CD4-positive, CD25-positive, alpha-beta regulatory T cell (primary cell): Measurements from ENCODE around the gene NR1I2. TPM values are rescaled to one million over a fixed set of nuclear protein-coding genes. Genes with fewer than 3 reads are reported as not detected.

Source experiments
- ATAC-seq, 2 donors: fragments of 150-1000 bp; cut with Tn5 transposase; one replicate each; pipeline ENCODE4 v1.10.0; 2021; ENCODE audit warnings: low read depth in 2 of 2, moderate number of reproducible peaks in 2 of 2, moderate library complexity in 1 of 2
- DNase-seq, 3 donors: peaks; one replicate each; pipeline versions ENCODE4 v3.0.0 to v3.0.0-alpha.2; 2012 to 2022; ENCODE audit warnings: mixed read lengths in 1 of 3
- H3K27ac ChIP-seq: one replicate; pipeline ENCODE4 v1.7.0; 2013; ENCODE audit warnings: mild to moderate bottlenecking, low read length; ENCODE audit not compliant: insufficient read depth, poor library complexity, severe bottlenecking
- H3K27me3 ChIP-seq: one replicate; pipeline ENCODE4 v1.7.0; 2013; ENCODE audit warnings: low read length; ENCODE audit not compliant: control insufficient read depth, insufficient read depth
- H3K36me3 ChIP-seq: one replicate; pipeline ENCODE4 v1.7.0; 2013; ENCODE audit warnings: mild to moderate bottlenecking, low read length, moderate library complexity; ENCODE audit not compliant: control insufficient read depth, insufficient read depth
- H3K4me1 ChIP-seq: 2 replicates; pipeline ENCODE4 v1.7.0; 2013; ENCODE audit warnings: mild to moderate bottlenecking, low read length; ENCODE audit not compliant: insufficient read depth, control insufficient read depth, poor library complexity, severe bottlenecking
- H3K4me3 ChIP-seq: one replicate; pipeline ENCODE4 v1.7.0; 2013; ENCODE audit warnings: low read depth, mild to moderate bottlenecking, low read length, moderate library complexity
- H3K9me3 ChIP-seq, 2 experiments: 1 replicate in 1 of 2; 2 replicates in 1 of 2; pipeline ENCODE4 v1.7.0; 2013; ENCODE audit warnings: low read length in 2 of 2, mild to moderate bottlenecking in 1 of 2, moderate library complexity in 1 of 2; ENCODE audit not compliant: control insufficient read depth in 2 of 2
- H3K27ac Mint-ChIP-seq, 3 donors: one replicate each; pipeline ENCODE4 v1.8.0; 2020 to 2022; ENCODE audit warnings: mild to moderate bottlenecking in 3 of 3, mixed read lengths in 3 of 3, moderate library complexity in 2 of 3
- H3K27me3 Mint-ChIP-seq: one replicate; pipeline ENCODE4 v1.8.0; 2022; ENCODE audit warnings: mild to moderate bottlenecking, mixed read lengths
- H3K36me3 Mint-ChIP-seq: one replicate; pipeline ENCODE4 v1.8.0; 2020; ENCODE audit warnings: mixed read lengths
- H3K4me1 Mint-ChIP-seq, 4 donors: one replicate each; pipeline ENCODE4 v1.8.0; 2020 to 2022; ENCODE audit warnings: mixed read lengths in 4 of 4, mild to moderate bottlenecking in 1 of 4
- H3K4me3 Mint-ChIP-seq, 4 donors: one replicate each; pipeline ENCODE4 v1.8.0; 2020 to 2022; ENCODE audit warnings: mild to moderate bottlenecking in 4 of 4, mixed read lengths in 4 of 4, moderate library complexity in 3 of 4
- H3K9me3 Mint-ChIP-seq, 7 donors: one replicate each; pipeline ENCODE4 v1.8.0; 2020 to 2022; ENCODE audit warnings: mixed read lengths in 7 of 7, mild to moderate bottlenecking in 3 of 7, moderate library complexity in 2 of 7
- polyA plus RNA-seq, 4 donors: library from polyadenylated mRNA; unstranded; fragments of 300-500 nt; fragmentation: Illumina TruSeq; gene quantifications; one replicate each; pipeline ENCODE4 v1.2.3, GENCODE V29; 2021
- total RNA-seq: library from RNA; stranded (reverse); gene quantifications from one replicate; pipeline ENCODE4 v1.2.3, GENCODE V29; 2022

The NR1I2 gene
- total and polyA plus RNA-seq, 5 donors from 2014 or later: 0.06 to 0.72 (median 0.24) TPM; not detected in 1

GRCh38 chr3:119795849-119796248, 13.9 kb downstream of the NR1I2 start:
- Mint-ChIP-seq H3K36me3 (no peaks in the 10 kb centered on the region), H3K9me3 (peaks cover 0 to 4% (median 0%) of the 10 kb centered on the region in 7 donors), H3K4me1 (no peaks in the 10 kb centered on the region), H3K27ac (no peak overlapping the region), H3K4me3 (no peak overlapping the region), H3K27me3 (peaks cover 14% of the 10 kb centered on the region)
- Histone ChIP-seq H3K4me3 (no peak overlapping the region), H3K27ac (no peak overlapping the region), H3K4me1 (no peaks in the 10 kb centered on the region), H3K36me3 (no peaks in the 10 kb centered on the region), H3K9me3 (no peaks in the 10 kb centered on the region), H3K27me3 (peaks cover 5% of the 10 kb centered on the region)
- no peak for DNase-seq
- no peak for ATAC-seq

GRCh38 chr3:119796368-119796767, 14.5 kb downstream of the NR1I2 start:
- no peak overlapping the region for H3K4me3 Mint-ChIP-seq
- no peaks in the 10 kb centered on the region for H3K4me1 Mint-ChIP-seq
- Histone ChIP-seq H3K27me3 (peaks cover 5% of the 10 kb centered on the region), H3K36me3 (no peaks in the 10 kb centered on the region), H3K4me1 (no peaks in the 10 kb centered on the region), H3K4me3 (no peak overlapping the region), H3K9me3 (no peaks in the 10 kb centered on the region), H3K27ac (no peak overlapping the region)
- H3K27me3 Mint-ChIP-seq: peaks cover 15% of the 10 kb centered on the region
- no peak for DNase-seq
- no peaks in the 10 kb centered on the region for H3K36me3 Mint-ChIP-seq
- no peak for ATAC-seq
- peaks cover 0 to 4% (median 0%) of the 10 kb centered on the region in 7 donors for H3K9me3 Mint-ChIP-seq
- H3K27ac Mint-ChIP-seq: no peak overlapping the region

- no peaks in the 10 kb centered on the region for H3K36me3 Mint-ChIP-seq
- no peaks in the 10 kb centered on the region for H3K9me3 ChIP-seq
- H3K4me1 Mint-ChIP-seq: no peaks in the 10 kb centered on the region
- no peak for ATAC-seq
- DNase-seq: no peak
- H3K27ac Mint-ChIP-seq: no peak overlapping the region
- H3K9me3 Mint-ChIP-seq: peaks cover 0 to 4% (median 0%) of the 10 kb centered on the region in 7 donors
- H3K27me3 Mint-ChIP-seq: peaks cover 19% of the 10 kb centered on the region
- H3K4me3 ChIP-seq: no peak overlapping the region
- no peaks in the 10 kb centered on the region for H3K36me3 ChIP-seq
- H3K27me3 ChIP-seq: peaks cover 5% of the 10 kb centered on the region
- no peak overlapping the region for H3K4me3 Mint-ChIP-seq
- no peaks in the 10 kb centered on the region for H3K4me1 ChIP-seq
- no peak overlapping the region for H3K27ac ChIP-seq
Observed at GRCh38 chr3:119796785-119797184, 14.9 kb downstream of the NR1I2 start.

- Histone ChIP-seq H3K36me3 (no peaks in the 10 kb centered on the region), H3K9me3 (no peaks in the 10 kb centered on the region), H3K27me3 (peaks cover 4% of the 10 kb centered on the region), H3K27ac (no peak overlapping the region), H3K4me1 (no peaks in the 10 kb centered on the region), H3K4me3 (no peak overlapping the region)
- no peak overlapping the region for H3K27ac Mint-ChIP-seq
- peaks cover 0 to 6% (median 0%) of the 10 kb centered on the region in 7 donors for H3K9me3 Mint-ChIP-seq
- peaks cover 24% of the 10 kb centered on the region for H3K27me3 Mint-ChIP-seq
- H3K4me1 Mint-ChIP-seq: peaks cover 0 to 7% (median 0%) of the 10 kb centered on the region in 4 donors
- ATAC-seq (no peak), DNase-seq (no peak)
- H3K36me3 Mint-ChIP-seq: no peaks in the 10 kb centered on the region
- no peak overlapping the region for H3K4me3 Mint-ChIP-seq
Observed at GRCh38 chr3:119800844-119801243, 18.9 kb downstream of the NR1I2 start.

- Histone ChIP-seq H3K27me3 (no peaks in the 10 kb centered on the region), H3K36me3 (no peaks in the 10 kb centered on the region), H3K27ac (no peak overlapping the region), H3K9me3 (no peaks in the 10 kb centered on the region), H3K4me1 (peaks cover 12% of the 10 kb centered on the region), H3K4me3 (no peak overlapping the region)
- peaks cover 7% of the 10 kb centered on the region for H3K27me3 Mint-ChIP-seq
- H3K27ac Mint-ChIP-seq: peak overlapping the region in 2 of 3 donors; percentile 20 to 38
- DNase-seq (no peak), ATAC-seq (no peak)
- peaks cover 0 to 14% (median 10%) of the 10 kb centered on the region in 4 donors for H3K4me1 Mint-ChIP-seq
- peaks cover 0 to 4% (median 0%) of the 10 kb centered on the region in 7 donors for H3K9me3 Mint-ChIP-seq
- no peaks in the 10 kb centered on the region for H3K36me3 Mint-ChIP-seq
- H3K4me3 Mint-ChIP-seq: peak overlapping the region; percentile 50 to 81 (median 62)
Observed at GRCh38 chr3:119808244-119808643, 26.3 kb downstream of the NR1I2 start.

- no peaks in the 10 kb centered on the region for H3K27me3 ChIP-seq
- no peak for ATAC-seq
- H3K36me3 ChIP-seq: no peaks in the 10 kb centered on the region
- Mint-ChIP-seq H3K27ac (peak overlapping the region in 2 of 3 donors; percentile 20 to 26), H3K9me3 (peaks cover 0 to 4% (median 0%) of the 10 kb centered on the region in 7 donors), H3K27me3 (peaks cover 11% of the 10 kb centered on the region), H3K4me1 (peaks cover 0 to 14% (median 10%) of the 10 kb centered on the region in 4 donors), H3K4me3 (peak overlapping the region; percentile 50 to 81 (median 62)), H3K36me3 (no peaks in the 10 kb centered on the region)
- H3K4me3 ChIP-seq: no peak overlapping the region
- peaks cover 12% of the 10 kb centered on the region for H3K4me1 ChIP-seq
- DNase-seq: no peak
- H3K9me3 ChIP-seq: no peaks in the 10 kb centered on the region
- no peak overlapping the region for H3K27ac ChIP-seq
Observed at GRCh38 chr3:119808843-119809242, 26.9 kb downstream of the NR1I2 start.

- DNase-seq: peak in 1 of 3 donors; percentile 13
Observed at GRCh38 chr3:119809249-119810017, 27.5 kb downstream of the NR1I2 start.

More at GRCh38 chr3:119809249-119810017, 27.5 kb downstream of the NR1I2 start:
- H3K27ac Mint-ChIP-seq: peak overlapping the region; percentile 26 to 89 (median 80)
- Histone ChIP-seq H3K4me3 (peak overlapping the region; percentile 64), H3K36me3 (no peaks in the 10 kb centered on the region), H3K27me3 (no peaks in the 10 kb centered on the region), H3K27ac (no peak overlapping the region), H3K4me1 (peaks cover 12% of the 10 kb centered on the region), H3K9me3 (no peaks in the 10 kb centered on the region)
- ATAC-seq: no peak
- peaks cover 0 to 4% (median 0%) of the 10 kb centered on the region in 7 donors for H3K9me3 Mint-ChIP-seq
- peaks cover 0 to 14% (median 10%) of the 10 kb centered on the region in 4 donors for H3K4me1 Mint-ChIP-seq
- H3K36me3 Mint-ChIP-seq: no peaks in the 10 kb centered on the region
- peaks cover 11% of the 10 kb centered on the region for H3K27me3 Mint-ChIP-seq
- H3K4me3 Mint-ChIP-seq: peak overlapping the region; percentile 69 to 92 (median 80)
